Neural progenitor cell (in vitro differentiated cells): ENCODE measurements around the gene DHRS9.

ENCODE experiments used
- EZH2 ChIP-seq: fragments of 200-600 bp; sonication (generic); IDR thresholded peaks from 2 replicates; pipeline ENCODE4 v1.6.1; 2017; ENCODE audit warnings: antibody characterized with exemption, mild to moderate bottlenecking, moderate library complexity
- EZH2phosphoT487 ChIP-seq: fragments of 200-600 bp; sonication (generic); IDR thresholded peaks from 2 replicates; pipeline ENCODE4 v1.6.1; 2017; ENCODE audit warnings: antibody characterized with exemption
- TF ChIP-seq, protein P1 (sequence below): fragments of 200-600 bp; sonication (generic); IDR thresholded peaks from 2 replicates; pipeline ENCODE4 v1.5.1; 2017; ENCODE audit warnings: antibody characterized with exemption, mild to moderate bottlenecking

- TF ChIP-seq, protein P1, sequence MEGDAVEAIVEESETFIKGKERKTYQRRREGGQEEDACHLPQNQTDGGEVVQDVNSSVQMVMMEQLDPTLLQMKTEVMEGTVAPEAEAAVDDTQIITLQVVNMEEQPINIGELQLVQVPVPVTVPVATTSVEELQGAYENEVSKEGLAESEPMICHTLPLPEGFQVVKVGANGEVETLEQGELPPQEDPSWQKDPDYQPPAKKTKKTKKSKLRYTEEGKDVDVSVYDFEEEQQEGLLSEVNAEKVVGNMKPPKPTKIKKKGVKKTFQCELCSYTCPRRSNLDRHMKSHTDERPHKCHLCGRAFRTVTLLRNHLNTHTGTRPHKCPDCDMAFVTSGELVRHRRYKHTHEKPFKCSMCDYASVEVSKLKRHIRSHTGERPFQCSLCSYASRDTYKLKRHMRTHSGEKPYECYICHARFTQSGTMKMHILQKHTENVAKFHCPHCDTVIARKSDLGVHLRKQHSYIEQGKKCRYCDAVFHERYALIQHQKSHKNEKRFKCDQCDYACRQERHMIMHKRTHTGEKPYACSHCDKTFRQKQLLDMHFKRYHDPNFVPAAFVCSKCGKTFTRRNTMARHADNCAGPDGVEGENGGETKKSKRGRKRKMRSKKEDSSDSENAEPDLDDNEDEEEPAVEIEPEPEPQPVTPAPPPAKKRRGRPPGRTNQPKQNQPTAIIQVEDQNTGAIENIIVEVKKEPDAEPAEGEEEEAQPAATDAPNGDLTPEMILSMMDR: no peak
- TF ChIP-seq EZH2: no peak
- no peak for TF ChIP-seq EZH2phosphoT487
These were observed 8.4 kb downstream of the DHRS9 start for GRCh38 chr2:169077674-169078240.
